HG03469 (cell line): ENCODE measurements around the gene ALDH4A1.

Source experiments
- ATAC-seq: cut with Tn5 transposase; IDR thresholded peaks from one replicate; pipeline ENCODE4 v1.9.1; 2021; ENCODE audit warnings: mild to moderate bottlenecking, moderate library complexity, moderate number of reproducible peaks; ENCODE audit not compliant: unreplicated experiment

The ALDH4A1 gene

DNA sequence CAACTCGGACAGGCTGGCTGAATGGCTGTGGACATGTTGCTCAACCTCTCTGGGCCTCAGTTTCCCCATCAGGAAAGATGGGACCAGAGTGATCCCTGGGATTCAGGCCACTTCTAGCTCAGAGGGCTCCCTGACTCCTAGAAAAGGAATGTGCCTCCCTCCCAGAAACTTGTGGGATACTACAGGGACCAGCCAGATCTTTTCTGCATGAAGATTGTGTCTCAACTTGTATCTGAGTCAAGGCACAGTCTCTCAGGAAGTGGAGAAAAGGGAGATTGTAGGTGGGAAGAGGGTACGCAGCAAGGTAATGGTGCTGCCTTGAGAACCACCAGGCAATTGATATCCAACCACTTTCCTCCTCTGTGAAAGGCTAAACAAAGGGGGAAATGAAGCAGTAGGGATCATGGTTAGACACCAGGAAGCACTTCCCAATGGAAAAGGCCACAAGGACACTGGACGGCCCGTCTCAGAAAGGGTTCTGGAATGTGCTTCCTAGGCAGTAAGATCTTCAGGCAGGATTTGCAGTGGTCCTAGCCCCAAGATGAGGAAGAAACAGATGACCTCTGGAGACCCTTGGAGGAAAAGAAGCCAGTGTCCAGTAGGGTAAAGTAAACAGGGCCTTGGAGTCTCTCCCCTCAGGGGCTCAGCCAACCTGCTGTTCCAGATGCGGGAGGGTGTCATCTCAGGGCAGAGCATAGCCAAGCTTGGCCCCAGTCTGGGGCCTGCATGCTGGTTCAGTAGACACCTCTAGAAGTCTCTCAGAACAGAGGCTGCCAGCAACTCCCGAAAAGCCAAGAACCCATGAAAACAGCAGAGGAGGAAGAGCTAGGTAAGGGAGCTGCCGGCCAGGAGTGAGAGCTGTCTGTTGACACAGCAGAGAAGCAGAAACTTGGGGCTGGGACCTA is 37.3 kb upstream of the ALDH4A1 start:
- no peak for ATAC-seq

- ATAC-seq, result no peak
These were observed 36.3 kb upstream of the ALDH4A1 start for GRCh38 chr1:18938707-18939070.

DNA sequence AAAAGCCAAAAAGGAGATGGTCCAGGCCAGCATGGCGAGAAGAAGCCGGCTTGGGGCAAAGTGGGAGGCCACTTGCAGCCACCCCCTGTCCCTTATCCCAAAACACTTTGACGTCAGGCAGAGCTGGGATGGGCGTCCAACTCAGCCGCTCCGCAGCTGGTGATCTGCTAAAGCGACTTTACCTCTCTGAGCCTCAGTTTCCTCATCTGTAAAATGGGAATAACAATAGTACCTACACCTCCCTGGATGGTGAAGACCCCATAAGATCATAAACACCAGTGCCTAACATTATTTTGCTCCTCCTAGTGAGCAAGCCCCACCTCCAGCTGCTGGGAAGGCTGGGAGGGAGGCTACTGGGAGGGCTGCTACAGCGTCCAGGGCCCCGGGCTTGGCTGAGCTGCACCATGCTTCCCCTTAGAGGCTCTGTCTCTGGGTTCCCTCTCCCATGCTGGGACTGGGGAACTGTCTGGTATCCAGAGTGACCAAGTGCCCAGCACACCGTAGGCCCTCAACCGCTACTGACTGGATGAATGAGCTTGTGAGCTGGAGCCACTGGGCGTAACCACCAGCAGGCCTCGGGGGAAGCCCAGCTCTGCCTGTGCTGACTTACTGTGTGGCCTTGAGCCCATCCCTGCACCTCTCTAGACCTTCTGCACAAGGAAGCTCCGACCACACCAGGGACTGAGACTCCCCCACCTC is 35.8 kb upstream of the ALDH4A1 start:
- ATAC-seq, result no peak

DNA sequence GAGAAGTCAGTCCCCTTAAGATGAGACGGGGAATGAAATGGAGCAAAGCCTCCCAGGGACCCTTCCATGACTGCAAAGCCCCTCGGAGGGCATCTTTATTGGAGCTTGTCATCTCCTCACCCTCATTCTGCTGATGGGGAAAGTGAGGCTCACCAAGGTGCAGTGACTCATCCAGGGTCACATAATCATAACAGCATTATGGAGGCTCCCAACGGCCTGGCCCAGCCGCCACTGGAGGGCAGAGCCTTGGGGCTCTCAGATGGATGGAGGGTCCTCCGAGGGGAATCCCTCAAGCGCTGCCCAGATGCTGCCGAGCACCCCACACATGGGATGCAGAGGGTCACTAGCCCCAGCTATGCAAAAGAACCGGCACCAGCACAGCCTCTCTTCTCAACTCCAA is 35.2 kb upstream of the ALDH4A1 start:
- ATAC-seq, result no peak

- ATAC-seq, result no peak
These were observed 34.6 kb upstream of the ALDH4A1 start for GRCh38 chr1:18936814-18937481.

DNA sequence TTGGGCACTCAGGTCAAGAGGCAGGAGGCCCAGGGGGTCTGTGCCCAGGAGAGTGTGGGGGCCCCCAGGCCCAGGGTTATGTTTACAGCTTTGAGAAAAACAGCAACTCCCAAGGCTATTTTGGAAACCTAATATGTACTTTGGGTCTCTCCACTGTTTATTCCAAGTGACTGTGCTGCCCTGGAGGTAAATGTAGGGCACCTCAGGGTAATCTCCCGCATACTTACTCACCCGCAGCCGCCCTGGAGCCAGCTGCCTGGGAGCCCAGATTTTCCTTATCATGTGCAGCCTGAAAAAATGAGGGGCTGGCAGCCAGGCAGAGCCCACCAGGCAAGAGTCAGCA is 34.1 kb upstream of the ALDH4A1 start:
- ATAC-seq, result no peak

GRCh38 chr1:18934205-18935000 is 32.0 kb upstream of the ALDH4A1 start:
- no peak for ATAC-seq

- ATAC-seq, result no peak
These were observed 30.5 kb upstream of the ALDH4A1 start for GRCh38 chr1:18932879-18933278.

DNA sequence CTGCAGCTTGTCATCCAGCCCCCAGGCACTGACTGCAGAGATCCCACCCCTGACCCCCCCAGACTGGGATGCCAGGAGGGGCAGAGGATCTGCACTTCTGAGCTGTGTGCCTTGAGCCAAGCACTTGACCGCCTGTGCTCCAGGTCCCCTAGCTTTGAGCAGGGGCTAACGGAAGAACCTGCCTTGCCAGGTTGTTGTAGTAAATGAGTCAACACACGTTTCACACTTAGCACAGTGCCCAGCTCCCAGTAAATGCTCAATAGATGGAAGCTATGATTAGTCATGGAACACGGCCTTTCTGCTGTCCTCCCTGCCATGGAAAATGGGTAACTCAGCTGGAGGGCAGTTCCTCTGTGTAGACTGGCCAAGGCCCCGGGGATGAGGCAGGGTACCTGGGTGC is 30.0 kb upstream of the ALDH4A1 start:
- ATAC-seq, result no peak

GRCh38 chr1:18931730-18932129 is 29.4 kb upstream of the ALDH4A1 start:
- no peak for ATAC-seq

GRCh38 chr1:18929686-18930085 is 27.3 kb upstream of the ALDH4A1 start:
- no peak for ATAC-seq

- no peak for ATAC-seq
These were observed 26.6 kb upstream of the ALDH4A1 start for GRCh38 chr1:18928985-18929384.

- no peak for ATAC-seq
These were observed 26.1 kb upstream of the ALDH4A1 start for GRCh38 chr1:18928406-18928805.

GRCh38 chr1:18927654-18928272 is 25.4 kb upstream of the ALDH4A1 start:
- no peak for ATAC-seq

- no peak for ATAC-seq
These were observed 24.8 kb upstream of the ALDH4A1 start for GRCh38 chr1:18927082-18927653.

DNA sequence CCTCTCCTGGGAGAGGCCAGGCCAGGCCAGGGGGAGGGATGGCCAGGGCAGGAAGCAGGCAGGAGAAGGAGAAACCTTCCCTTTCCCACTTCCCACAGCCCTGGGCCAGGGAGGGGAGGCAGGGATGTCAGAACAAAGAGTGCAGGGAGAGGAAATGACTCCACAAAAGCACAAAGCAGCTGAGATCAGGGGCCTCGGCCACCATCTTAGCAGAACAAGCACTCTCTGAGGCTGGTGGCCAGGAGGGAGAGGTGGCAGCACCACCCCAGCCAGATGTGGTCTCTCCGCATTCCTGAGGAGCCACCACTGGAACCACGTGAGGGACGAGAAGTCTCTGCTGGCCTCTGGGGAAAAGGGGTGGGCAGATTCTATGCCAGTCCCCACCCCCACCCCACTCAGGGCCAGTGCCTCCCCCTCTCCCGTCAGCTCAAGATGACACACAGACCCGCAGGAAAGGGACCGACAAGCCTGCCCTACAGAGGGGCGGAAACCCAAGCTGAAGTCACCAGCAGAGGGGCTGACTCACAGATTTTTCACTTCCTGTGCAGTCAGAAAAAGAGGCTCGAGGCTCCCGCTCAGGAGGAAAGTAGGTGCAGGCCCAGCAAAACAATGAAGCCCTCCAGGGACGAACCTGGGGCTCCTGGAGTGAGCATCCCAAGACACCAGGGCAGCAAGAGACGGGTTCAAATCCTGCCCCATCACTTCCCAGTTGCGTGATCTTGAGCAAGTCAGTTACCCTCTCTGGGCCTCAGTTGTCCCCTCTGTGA is 24.1 kb upstream of the ALDH4A1 start:
- ATAC-seq, result peak; percentile 49

- ATAC-seq, result no peak
These were observed 22.9 kb upstream of the ALDH4A1 start for GRCh38 chr1:18925279-18925678.

GRCh38 chr1:18924221-18924691 is 21.9 kb upstream of the ALDH4A1 start:
- ATAC-seq, result no peak

GRCh38 chr1:18923756-18924211 is 21.4 kb upstream of the ALDH4A1 start:
- ATAC-seq, result no peak
